SK-N-SH (cell line): ENCODE results near the gene HLF. TPM values are rescaled to one million over a fixed set of nuclear protein-coding genes. Genes with fewer than 3 reads are reported as not detected.

Experiments used
- CTCF ChIA-PET: fragments of 300-600, 350-600 bp; formaldehyde crosslinking; extraction: SDS; loops from one replicate; lab custom pipeline; 2021; lab: Yijun Ruan, JAX
- POLR2A ChIA-PET: fragments of 350-600 bp; sonication (Branson Sonifier 250); formaldehyde crosslinking; extraction: SDS; loops from one replicate; lab custom pipeline; 2020; ENCODE audit warnings: antibody characterized with exemption, inconsistent platforms; lab: Yijun Ruan, JAX
- DNase-seq: peaks from one replicate; pipeline ENCODE4 v3.0.0; 2012
- H2AFZ ChIP-seq: fragments of 200-600 bp; sonication (generic); 2 replicates; pipeline ENCODE4 v1.8.1; 2016; ENCODE audit warnings: antibody characterized with exemption, mild to moderate bottlenecking, low read depth
- H3F3A ChIP-seq: fragments of 200-600 bp; sonication (generic); replicated peaks from 2 replicates; pipeline ENCODE3; 2016; ENCODE audit warnings: antibody characterized with exemption, mild to moderate bottlenecking; ENCODE audit not compliant: insufficient read depth
- H3K27ac ChIP-seq, 2 experiments: fragments of 200-500 bp in 1 of 2; fragments of 200-600 bp in 1 of 2; sonication (Bioruptor generic) in 1 of 2; sonication (generic), shearing (Covaris generic) in 1 of 2; 2 replicates each; pipeline versions ENCODE4 v1.5.1 to v1.6.1; 2014 to 2016; ENCODE audit warnings: low read depth in 2 of 2, inconsistent platforms in 1 of 2, low read length in 1 of 2, mild to moderate bottlenecking in 1 of 2, mixed read lengths in 1 of 2
- H3K27me3 ChIP-seq: fragments of 200-600 bp; sonication (generic), shearing (Covaris generic); 2 replicates; pipeline ENCODE4 v1.6.1; 2016; ENCODE audit warnings: mixed run types; ENCODE audit not compliant: insufficient read depth
- H3K36me3 ChIP-seq, 2 experiments: fragments of 200-500 bp in 1 of 2; fragments of 200-600 bp in 1 of 2; sonication (Bioruptor generic) in 1 of 2; sonication (generic) in 1 of 2; replicated peaks in 1 of 2; 2 replicates each; pipeline versions ENCODE3 to v1.5.1; 2014 to 2016; ENCODE audit warnings: low read length in 1 of 2, mild to moderate bottlenecking in 1 of 2; ENCODE audit not compliant: insufficient read depth in 2 of 2, control insufficient read depth in 1 of 2
- H3K4me1 ChIP-seq, 2 experiments: fragments of 200-500 bp in 1 of 2; fragments of 200-600 bp in 1 of 2; sonication (Bioruptor generic) in 1 of 2; sonication (generic), shearing (Covaris generic) in 1 of 2; 2 replicates each; pipeline versions ENCODE4 v1.5.1 to v1.6.1; 2014 to 2016; ENCODE audit warnings: low read depth in 1 of 2, low read length in 1 of 2, mixed run types in 1 of 2; ENCODE audit not compliant: insufficient read depth in 2 of 2, control insufficient read depth in 1 of 2
- H3K4me2 ChIP-seq: fragments of 200-600 bp; sonication (generic), shearing (Covaris generic); 2 replicates; pipeline ENCODE4 v1.6.1; 2017; ENCODE audit warnings: mixed run types
- H3K4me3 ChIP-seq, 2 experiments: fragments of 200-500 bp in 1 of 2; fragments of 200-600 bp in 1 of 2; sonication (Bioruptor generic) in 1 of 2; sonication (generic), shearing (Covaris generic) in 1 of 2; 2 replicates each; pipeline versions ENCODE4 v1.5.1 to v1.8.1; 2014 to 2016; ENCODE audit warnings: low read depth in 2 of 2, inconsistent platforms in 1 of 2, low read length in 1 of 2, mild to moderate bottlenecking in 1 of 2, mixed read lengths in 1 of 2, moderate library complexity in 1 of 2
- H3K79me2 ChIP-seq: fragments of 200-600 bp; sonication (generic); 2 replicates; pipeline ENCODE4 v1.8.1; 2017; ENCODE audit warnings: mild to moderate bottlenecking; ENCODE audit not compliant: insufficient read depth
- H3K9ac ChIP-seq: fragments of 200-600 bp; sonication (generic); 2 replicates; pipeline ENCODE4 v1.6.1; 2017; ENCODE audit warnings: mixed run types
- H3K9me2 ChIP-seq: fragments of 200-600 bp; sonication (generic); 2 replicates; pipeline ENCODE4 v1.6.1; 2017; ENCODE audit warnings: mixed run types
- H3K9me3 ChIP-seq: fragments of 200-600 bp; sonication (generic); 2 replicates; pipeline ENCODE4 v1.6.1; 2017; ENCODE audit warnings: mixed run types, mild to moderate bottlenecking, moderate library complexity
- H4K20me1 ChIP-seq: fragments of 200-600 bp; sonication (generic); 2 replicates; pipeline ENCODE4 v1.6.1; 2017; ENCODE audit warnings: mild to moderate bottlenecking, mixed run types; ENCODE audit not compliant: insufficient read depth
- ELF1 ChIP-seq: IDR thresholded peaks from 2 replicates; pipeline ENCODE4 v1.4.0; 2012
- GABPA ChIP-seq: IDR thresholded peaks from 2 replicates; pipeline ENCODE4 v1.4.0; 2012; ENCODE audit warnings: low read depth, mild to moderate bottlenecking
- GATA2 ChIP-seq: sonication (generic); formaldehyde crosslinking; IDR thresholded peaks from 2 replicates; pipeline ENCODE4 v1.5.0; 2020; ENCODE audit warnings: mild to moderate bottlenecking, missing genetic modification reagents
- JUND ChIP-seq: IDR thresholded peaks from 2 replicates; pipeline ENCODE4 v1.4.0; 2012
- MEF2A ChIP-seq: IDR thresholded peaks from 2 replicates; pipeline ENCODE4 v1.4.0; 2012; ENCODE audit warnings: low read depth, borderline replicate concordance
- MXI1 ChIP-seq: IDR thresholded peaks from 2 replicates; pipeline ENCODE4 v1.6.1; 2012; ENCODE audit warnings: mild to moderate bottlenecking, low read depth, low read length, improper control_type of control experiment
- PBX3 ChIP-seq: IDR thresholded peaks from 2 replicates; pipeline ENCODE4; 2012
- POLR2AphosphoS5 ChIP-seq: IDR thresholded peaks from 2 replicates; pipeline ENCODE4 v1.6.1; 2012; ENCODE audit warnings: low read depth, low read length
- RAD21 ChIP-seq: IDR thresholded peaks from 2 replicates; pipeline ENCODE4 v1.6.1; 2012; ENCODE audit warnings: mild to moderate bottlenecking, low read length
- SIN3A ChIP-seq: IDR thresholded peaks from 2 replicates; pipeline ENCODE4 v1.6.1; 2012; ENCODE audit warnings: low read depth, mild to moderate bottlenecking, low read length, moderate library complexity, borderline replicate concordance
- USF2 ChIP-seq: fragments of 150-350 bp; IDR thresholded peaks from 2 replicates; pipeline ENCODE4 v1.6.1; 2017; ENCODE audit warnings: antibody characterized with exemption, low read length, low read depth, borderline replicate concordance
- YY1 ChIP-seq: IDR thresholded peaks from 2 replicates; pipeline ENCODE4 v1.4.0; 2012; ENCODE audit warnings: low read depth, mild to moderate bottlenecking
- ZBTB33 ChIP-seq: IDR thresholded peaks from 2 replicates; pipeline ENCODE4 v1.4.0; 2012; ENCODE audit warnings: low read depth, borderline replicate concordance
- WGBS: methylation state at CpG from one replicate; pipeline ENCODE4 v1.1.6; 2017; ENCODE audit warnings: low lambda C conversion rate; 5-methylcytosine and 5-hydroxymethylcytosine counted together
- polyA plus RNA-seq, 3 experiments: library from polyadenylated mRNA; depleted of rRNA; stranded (reverse); fragments of >200 nt; gene quantifications; 2 replicates each; pipeline ENCODE4 v1.2.3, GENCODE V29; 2012
- TF ChIP-seq, protein P1 (sequence below): IDR thresholded peaks from 2 replicates; pipeline ENCODE4 v1.6.1; 2012; ENCODE audit warnings: mild to moderate bottlenecking, low read depth, low read length, moderate library complexity
- TF ChIP-seq, protein P2 (sequence below): IDR thresholded peaks from 2 replicates; pipeline ENCODE4 v1.4.0; 2012; ENCODE audit warnings: low read depth

The HLF gene
- polyA plus RNA-seq, 1 of the 3 experiments (the other 2 are of a cell fraction): 0.03 TPM

GRCh38 chr17:55321427-55322060 is 56.8 kb downstream of the HLF start:
- Histone ChIP-seq H3F3A (no peaks in the 10 kb centered on the region), H3K4me2 (no peak overlapping the region), H3K4me1 (no peaks in the 10 kb centered on the region), H3K27ac (no peak overlapping the region), H2AFZ (no peak overlapping the region), H3K79me2 (no peaks in the 10 kb centered on the region), H3K9ac (no peak overlapping the region), H3K9me3 (no peaks in the 10 kb centered on the region), H3K27me3 (no peaks in the 10 kb centered on the region), H3K36me3 (no peaks in the 10 kb centered on the region), H3K4me3 (no peak overlapping the region), H4K20me1 (no peaks in the 10 kb centered on the region), H3K9me2 (no peaks in the 10 kb centered on the region)
- TF ChIP-seq GATA2 (CRISPR knock-in tag) (no peak), PBX3 (no peak), YY1 (no peak), ELF1 (no peak), RAD21 (no peak), SIN3A (no peak), MEF2A (no peak), MXI1 (no peak), USF2 (no peak), GABPA (no peak), JUND (no peak), POLR2AphosphoS5 (no peak), ZBTB33 (no peak)
- TF ChIP-seq, protein P1, sequence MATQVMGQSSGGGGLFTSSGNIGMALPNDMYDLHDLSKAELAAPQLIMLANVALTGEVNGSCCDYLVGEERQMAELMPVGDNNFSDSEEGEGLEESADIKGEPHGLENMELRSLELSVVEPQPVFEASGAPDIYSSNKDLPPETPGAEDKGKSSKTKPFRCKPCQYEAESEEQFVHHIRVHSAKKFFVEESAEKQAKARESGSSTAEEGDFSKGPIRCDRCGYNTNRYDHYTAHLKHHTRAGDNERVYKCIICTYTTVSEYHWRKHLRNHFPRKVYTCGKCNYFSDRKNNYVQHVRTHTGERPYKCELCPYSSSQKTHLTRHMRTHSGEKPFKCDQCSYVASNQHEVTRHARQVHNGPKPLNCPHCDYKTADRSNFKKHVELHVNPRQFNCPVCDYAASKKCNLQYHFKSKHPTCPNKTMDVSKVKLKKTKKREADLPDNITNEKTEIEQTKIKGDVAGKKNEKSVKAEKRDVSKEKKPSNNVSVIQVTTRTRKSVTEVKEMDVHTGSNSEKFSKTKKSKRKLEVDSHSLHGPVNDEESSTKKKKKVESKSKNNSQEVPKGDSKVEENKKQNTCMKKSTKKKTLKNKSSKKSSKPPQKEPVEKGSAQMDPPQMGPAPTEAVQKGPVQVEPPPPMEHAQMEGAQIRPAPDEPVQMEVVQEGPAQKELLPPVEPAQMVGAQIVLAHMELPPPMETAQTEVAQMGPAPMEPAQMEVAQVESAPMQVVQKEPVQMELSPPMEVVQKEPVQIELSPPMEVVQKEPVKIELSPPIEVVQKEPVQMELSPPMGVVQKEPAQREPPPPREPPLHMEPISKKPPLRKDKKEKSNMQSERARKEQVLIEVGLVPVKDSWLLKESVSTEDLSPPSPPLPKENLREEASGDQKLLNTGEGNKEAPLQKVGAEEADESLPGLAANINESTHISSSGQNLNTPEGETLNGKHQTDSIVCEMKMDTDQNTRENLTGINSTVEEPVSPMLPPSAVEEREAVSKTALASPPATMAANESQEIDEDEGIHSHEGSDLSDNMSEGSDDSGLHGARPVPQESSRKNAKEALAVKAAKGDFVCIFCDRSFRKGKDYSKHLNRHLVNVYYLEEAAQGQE: no peak
- TF ChIP-seq, protein P2, sequence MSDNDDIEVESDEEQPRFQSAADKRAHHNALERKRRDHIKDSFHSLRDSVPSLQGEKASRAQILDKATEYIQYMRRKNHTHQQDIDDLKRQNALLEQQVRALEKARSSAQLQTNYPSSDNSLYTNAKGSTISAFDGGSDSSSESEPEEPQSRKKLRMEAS: no peak
- DNase-seq: no peak
- POLR2A ChIA-PET: no interaction called here
- CTCF ChIA-PET: interaction anchor here (2.2 kb wide), 1 partner anchor 27 kb away, joined by 6 read pairs; no protein-coding TSS in a partner anchor
- 74% methylated on average over 6 of the region's 6 CpGs for WGBS
